Ishikawa (cell line): ENCODE results near the gene CLCA2.

Source experiments
- CEBPB ChIP-seq: IDR thresholded peaks from 2 replicates; pipeline ENCODE4 v1.6.1; 2012
- CREB1 ChIP-seq: IDR thresholded peaks from 2 replicates; pipeline ENCODE4 v1.6.1; 2012; ENCODE audit warnings: low read depth
- EGR1 ChIP-seq: IDR thresholded peaks from 2 replicates; pipeline ENCODE4 v1.6.1; 2012
- EP300 ChIP-seq: IDR thresholded peaks from 2 replicates; pipeline ENCODE4 v1.6.1; 2012; ENCODE audit warnings: borderline replicate concordance
- MAX ChIP-seq: IDR thresholded peaks from 2 replicates; pipeline ENCODE4 v1.6.1; 2012
- NFIC ChIP-seq: IDR thresholded peaks from 2 replicates; pipeline ENCODE4 v1.6.1; 2012
- RAD21 ChIP-seq: IDR thresholded peaks from 2 replicates; pipeline ENCODE4 v1.6.1; 2012; ENCODE audit warnings: low read depth
- REST ChIP-seq: IDR thresholded peaks from 2 replicates; pipeline ENCODE4 v1.6.1; 2012; ENCODE audit warnings: low read depth, mild to moderate bottlenecking
- TAF1 ChIP-seq: IDR thresholded peaks from 2 replicates; pipeline ENCODE4 v1.6.1; 2012; ENCODE audit warnings: low read depth, mild to moderate bottlenecking
- TCF12 ChIP-seq: IDR thresholded peaks from 2 replicates; pipeline ENCODE4 v1.6.1; 2012; ENCODE audit warnings: low read depth
- TEAD4 ChIP-seq: IDR thresholded peaks from 2 replicates; pipeline ENCODE4 v1.6.1; 2012
- USF1 ChIP-seq: IDR thresholded peaks from 2 replicates; pipeline ENCODE4 v1.6.1; 2012
- YY1 ChIP-seq: IDR thresholded peaks from 2 replicates; pipeline ENCODE4 v1.6.1; 2012; ENCODE audit warnings: low read depth
- ZBTB7A ChIP-seq: IDR thresholded peaks from 2 replicates; pipeline ENCODE4 v1.6.1; 2012; ENCODE audit warnings: low read depth

- TF ChIP-seq CEBPB (no peak), REST (no peak), EP300 (no peak), MAX (no peak), RAD21 (no peak), TCF12 (no peak), TEAD4 (no peak), YY1 (no peak), USF1 (no peak), TAF1 (no peak), ZBTB7A (no peak), EGR1 (no peak), NFIC (no peak), CREB1 (no peak)
These were observed 13.1 kb upstream of the CLCA2 start for GRCh38 chr1:86410879-86411278.
